OCI-LY1 (cell line): ENCODE data around the gene ALPK1.

Experiments
- CTCF ChIP-seq: fragments of 200-600 bp; sonication (generic), shearing (Covaris generic); IDR thresholded peaks from 2 replicates; pipeline ENCODE4 v1.5.1; 2017; ENCODE audit warnings: mild to moderate bottlenecking, antibody characterized with exemption, low read length, moderate library complexity, mixed read lengths
- EZH2 ChIP-seq: fragments of 200-600 bp; sonication (generic), shearing (Covaris generic); IDR thresholded peaks from 2 replicates; pipeline ENCODE4 v1.8.0; 2017; ENCODE audit warnings: borderline replicate concordance, mixed run types, mild to moderate bottlenecking, antibody characterized with exemption, low read length, moderate library complexity, mixed read lengths

- no peak for TF ChIP-seq CTCF
- TF ChIP-seq EZH2: no peak
Measured at GRCh38 chr4:112330921-112331320, 33.8 kb downstream of the ALPK1 start.
